IPS DF 19.7 (cell line): ENCODE results near the gene PTPRN2.
"Not testable (repeated sequence)": the region's sequence is repeated elsewhere in the genome, so short reads cannot be mapped to it uniquely, and the experiment has no call there.

Experiments
- DNase-seq: peaks from one replicate; pipeline ENCODE4 v3.0.0-alpha.2; 2013; ENCODE audit warnings: low read depth, low spot score

Gene PTPRN2

GRCh38 chr7:158237672-158238335 is 349.8 kb downstream of the PTPRN2 start:
- DNase-seq, result no peak

- no peak for DNase-seq
Observed at GRCh38 chr7:158236400-158236799, 351.2 kb downstream of the PTPRN2 start.

- DNase-seq, result no peak
Observed at GRCh38 chr7:158235862-158236261, 351.8 kb downstream of the PTPRN2 start.

GRCh38 chr7:158229945-158230344 is 357.7 kb downstream of the PTPRN2 start:
- DNase-seq, result no peak

DNA sequence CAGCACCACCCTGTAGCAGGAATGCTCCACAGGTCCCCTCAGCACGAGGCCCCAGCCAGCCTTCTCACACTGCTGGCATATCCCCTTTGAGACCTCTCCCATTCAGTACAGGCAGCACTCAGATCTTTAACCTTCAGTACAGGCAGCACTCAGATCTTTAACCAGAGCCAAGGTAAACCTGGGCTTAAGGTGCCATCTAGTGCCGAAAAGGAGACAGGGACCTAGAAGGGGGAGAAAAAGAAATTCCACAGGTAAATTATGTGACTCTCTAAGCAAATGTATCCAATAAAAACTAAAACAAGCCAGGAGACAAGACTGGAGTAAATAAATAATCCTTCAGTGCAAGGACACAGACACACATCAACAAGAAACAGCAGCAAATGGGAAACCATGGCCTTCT is 358.6 kb downstream of the PTPRN2 start:
- no peak for DNase-seq

DNA sequence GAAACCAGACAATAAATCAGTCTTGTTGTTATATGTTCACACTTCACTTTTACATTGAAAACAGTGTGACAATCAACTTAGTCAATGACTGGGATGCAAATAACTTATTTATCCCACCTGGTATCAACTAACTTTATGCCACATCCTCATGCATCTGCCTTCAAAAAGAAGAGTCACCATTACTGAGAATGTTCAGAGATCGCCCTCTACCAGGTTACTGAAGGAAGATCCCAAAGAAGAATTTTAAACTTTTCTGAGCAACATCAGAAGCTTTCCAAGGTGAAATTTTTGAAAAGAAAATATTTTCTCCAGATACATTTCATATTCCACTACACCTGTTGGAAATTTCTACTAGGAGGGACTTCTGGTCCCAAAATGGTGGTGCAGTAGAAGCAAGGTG is 359.5 kb downstream of the PTPRN2 start:
- no peak for DNase-seq

- no peak for DNase-seq
Observed at GRCh38 chr7:158227258-158227984, 360.2 kb downstream of the PTPRN2 start.

DNA sequence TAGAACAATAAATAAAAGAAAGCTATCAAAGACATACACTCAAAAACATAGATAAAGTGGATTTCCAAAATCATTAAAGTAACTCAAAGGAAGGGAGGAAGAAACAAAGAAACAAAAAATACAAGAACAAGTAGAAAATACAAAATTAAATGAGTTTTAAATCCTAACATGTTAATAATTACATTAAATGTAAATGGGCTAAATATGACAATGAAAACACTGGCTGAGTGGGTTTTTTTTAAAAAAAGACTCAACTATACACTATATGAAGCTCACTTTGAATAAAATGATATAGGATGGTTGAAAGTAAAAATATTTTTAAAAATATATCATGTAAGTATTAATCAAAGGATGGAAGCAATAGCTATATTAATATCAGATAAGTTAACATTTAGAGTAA is 371.4 kb downstream of the PTPRN2 start:
- DNase-seq, result no peak

DNA sequence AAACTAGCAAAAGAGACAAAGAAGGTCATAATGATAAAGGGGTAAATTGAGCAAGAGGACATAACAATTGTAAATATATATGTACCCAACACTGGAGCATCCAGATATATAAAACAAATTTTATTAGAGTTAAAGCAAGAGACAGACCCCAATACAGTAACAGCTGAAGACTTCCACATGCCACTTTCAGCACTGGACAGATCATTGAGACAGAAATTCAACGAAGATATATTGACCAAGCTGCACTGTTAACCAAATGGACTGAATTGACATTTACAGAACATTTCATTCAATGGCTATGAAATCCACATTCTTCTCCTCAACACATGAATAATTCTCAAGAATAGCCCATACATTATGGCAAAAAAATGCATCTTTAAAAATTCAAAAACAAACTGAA is 378.2 kb downstream of the PTPRN2 start:
- DNase-seq, result no peak

DNA sequence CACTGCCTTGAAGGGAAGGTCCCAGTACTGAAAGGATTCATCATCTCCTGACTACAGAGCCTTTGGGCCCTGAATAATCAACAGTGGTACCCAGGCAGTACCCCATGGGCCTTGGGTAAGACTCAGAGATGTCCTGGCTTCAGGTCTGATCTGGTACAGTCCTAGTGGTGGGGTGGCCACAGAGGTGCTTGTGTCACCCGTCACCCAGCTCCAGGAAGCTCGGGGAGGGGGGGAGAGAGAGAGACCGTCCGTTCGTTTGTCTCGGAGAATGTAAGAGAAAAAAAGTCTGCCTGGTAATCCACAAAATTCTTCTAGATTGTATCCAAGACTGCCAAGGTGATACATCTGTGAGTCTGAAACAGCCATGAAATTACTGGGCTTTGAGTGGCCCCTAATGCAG is 381.3 kb downstream of the PTPRN2 start:
- no peak for DNase-seq

GRCh38 chr7:158204453-158204852 is 383.2 kb downstream of the PTPRN2 start:
- no peak for DNase-seq

- not testable (repeated sequence) for DNase-seq
Observed at GRCh38 chr7:158203948-158204347, 383.7 kb downstream of the PTPRN2 start.

DNA sequence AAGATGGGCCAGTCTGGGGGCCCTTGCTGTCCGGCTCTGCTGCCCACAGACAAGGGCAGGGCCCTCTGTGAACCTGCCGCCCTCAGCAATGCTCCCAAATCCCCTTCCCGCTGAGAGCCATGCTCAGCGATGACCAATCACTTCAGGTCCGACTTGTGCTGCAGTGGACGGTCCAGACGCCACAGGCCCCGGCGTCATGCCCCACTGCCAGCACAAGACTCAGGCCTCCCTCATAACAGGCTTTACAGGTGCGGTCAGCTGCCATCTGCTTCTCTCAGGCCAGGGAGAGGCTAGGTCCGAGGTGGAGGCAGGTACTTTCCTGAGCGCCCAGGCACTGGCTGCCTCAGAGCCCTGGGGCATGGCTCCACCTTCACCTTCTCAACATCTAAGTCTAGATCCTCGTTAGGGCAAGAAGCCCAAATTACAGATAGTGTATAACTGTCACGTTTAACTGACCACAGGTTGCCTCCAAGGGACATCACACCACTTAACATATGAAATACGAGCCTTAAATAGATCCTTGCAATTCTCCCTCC is 393.2 kb downstream of the PTPRN2 start:
- DNase-seq, result no peak

GRCh38 chr7:158193446-158193845 is 394.2 kb downstream of the PTPRN2 start:
- no peak for DNase-seq

- DNase-seq, result no peak
Observed at GRCh38 chr7:158192956-158193355, 394.7 kb downstream of the PTPRN2 start.

DNA sequence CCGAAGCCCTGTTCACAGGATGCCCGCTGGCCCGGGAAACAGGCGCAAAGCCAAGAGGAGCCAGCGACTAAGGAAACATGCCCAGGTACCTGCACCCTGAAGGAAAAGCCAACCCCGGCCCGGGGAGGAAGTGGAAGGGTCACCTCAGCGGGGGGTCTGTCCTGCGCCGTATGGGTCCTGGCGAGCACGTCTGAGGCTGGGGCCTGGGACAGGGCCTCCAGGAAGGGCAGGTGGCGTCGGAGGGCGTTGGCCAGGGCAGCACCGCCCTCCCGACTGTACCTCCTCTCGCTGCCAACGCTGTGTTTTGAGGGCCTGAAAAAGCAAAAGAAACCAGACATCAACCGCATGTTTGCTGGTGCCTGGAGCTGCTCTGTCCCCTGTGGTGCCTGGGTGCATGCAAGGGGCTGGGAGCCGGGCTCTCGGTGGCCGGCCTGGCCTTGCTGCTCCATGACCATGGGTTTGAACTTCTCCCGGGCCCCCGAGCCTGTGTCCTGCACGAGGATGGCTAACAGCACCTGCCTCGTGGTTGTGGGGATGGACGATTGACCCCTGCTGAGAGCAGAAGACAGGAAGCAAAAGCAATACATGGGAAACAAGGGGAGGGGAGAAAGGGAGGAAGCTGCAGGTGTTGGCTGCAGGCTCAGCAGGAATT is 395.3 kb downstream of the PTPRN2 start:
- no peak for DNase-seq

GRCh38 chr7:158191671-158192070 is 396.0 kb downstream of the PTPRN2 start:
- DNase-seq, result no peak

GRCh38 chr7:158190756-158191155 is 396.9 kb downstream of the PTPRN2 start:
- DNase-seq, result no peak

- no peak for DNase-seq
Observed at GRCh38 chr7:158188676-158189075, 398.9 kb downstream of the PTPRN2 start.

GRCh38 chr7:158187694-158187994 is 400.0 kb downstream of the PTPRN2 start:
- no peak for DNase-seq

DNA sequence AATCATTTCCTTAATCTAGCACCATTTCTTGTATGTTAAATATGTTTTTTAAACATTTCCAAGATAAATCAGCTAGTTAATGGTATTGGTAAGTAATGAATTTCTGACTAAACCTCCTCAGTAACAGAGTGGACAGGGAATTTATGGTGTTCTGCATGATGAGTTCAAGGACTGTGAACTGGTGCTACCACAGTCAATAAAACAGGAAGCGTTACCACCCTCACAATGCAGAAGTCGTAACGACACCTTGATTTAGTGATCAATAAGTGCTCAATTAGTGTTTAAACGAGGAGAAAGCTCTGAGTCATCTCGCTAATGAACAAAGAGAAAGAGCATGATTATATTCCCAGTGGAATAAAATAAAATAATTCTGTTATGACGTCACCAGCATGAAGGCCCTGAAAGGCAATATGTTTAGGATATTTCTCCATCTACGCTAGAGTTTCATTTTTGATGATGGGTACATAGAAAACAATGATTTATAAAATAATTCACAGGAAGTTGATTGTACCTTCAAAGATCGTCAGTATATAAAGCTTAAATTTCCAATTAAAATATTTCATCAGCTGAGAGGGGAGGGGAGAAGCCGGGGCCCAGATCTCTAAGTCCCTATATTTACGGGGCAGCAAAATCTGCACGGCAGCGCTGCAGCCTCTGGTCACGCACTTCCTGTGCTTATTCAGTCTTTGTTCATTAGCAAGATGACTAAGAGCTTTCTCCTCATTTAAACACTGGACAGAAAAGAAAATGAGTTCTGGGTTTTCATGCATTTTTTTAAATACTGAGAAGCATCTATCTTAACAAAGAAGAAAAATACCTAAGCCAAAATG is 400.5 kb downstream of the PTPRN2 start:
- DNase-seq, result no peak

GRCh38 chr7:158186406-158186805 is 401.2 kb downstream of the PTPRN2 start:
- DNase-seq, result no peak
